ENCODE data around the gene ICA1. TPM values are rescaled to one million over a fixed set of nuclear protein-coding genes. Genes with fewer than 3 reads are reported as not detected.

ICA1 gene
- polyA plus RNA-seq, 3 donors = 3.2 to 7.0 (median 4.2) TPM

- no peak for TF ChIP-seq CTCF (IDR thresholded peaks at IDR 0.05)
- H3K9me3 ChIP-seq (replicated peaks in 1 of 2; ENCODE audit: control insufficient read depth in 1 of 2, insufficient read depth in 1 of 2, low read length in 2 of 2) = no peaks in the 10 kb centered on the region
- H3K4me1 ChIP-seq (ENCODE audit: control insufficient read depth in 1 of 2, insufficient read depth in 2 of 2, low read length in 2 of 2) = no peaks in the 10 kb centered on the region
- H3K79me2 ChIP-seq (ENCODE audit: insufficient read depth, low read length) = no peaks in the 10 kb centered on the region
- H3K27me3 Mint-ChIP-seq (ENCODE audit: low read depth in 3 of 3) = peaks cover 0 to 1% (median 1%) of the 10 kb centered on the region in 3 donors
- WGBS (ENCODE audit: insufficient coverage) = 100% methylated on average over 1 of the region's 1 CpG
- no peak overlapping the region for H3K27ac Mint-ChIP-seq
- H4K20me1 ChIP-seq (ENCODE audit: insufficient read depth, low read length) = no peaks in the 10 kb centered on the region
- H3K9ac ChIP-seq (ENCODE audit: insufficient read depth, low read length, poor library complexity, severe bottlenecking) = no peak overlapping the region
- DNase-seq = no peak
- no peak overlapping the region for H3K4me3 Mint-ChIP-seq
- intact Hi-C loops (cut with micrococcal nuclease) = no loop called here
- peaks cover 18% of the 10 kb centered on the region for H3K4me1 Mint-ChIP-seq
- H3K36me3 Mint-ChIP-seq = peaks cover 2 to 3% of the 10 kb centered on the region in 2 donors
- no peaks in the 10 kb centered on the region for H3K36me3 ChIP-seq (replicated peaks in 1 of 2; ENCODE audit: control insufficient read depth in 1 of 2, insufficient read depth in 2 of 2, low read length in 2 of 2)
- no peaks in the 10 kb centered on the region for H3K27me3 ChIP-seq (ENCODE audit: control insufficient read depth in 2 of 2, insufficient read depth in 2 of 2, low read length in 2 of 2)
- H3K9me3 Mint-ChIP-seq = no peaks in the 10 kb centered on the region
- H2AFZ ChIP-seq (ENCODE audit: insufficient read depth, low read depth, low read length, poor library complexity, severe bottlenecking) = no peak overlapping the region
- H3K4me3 ChIP-seq (replicated peaks in 1 of 3; ENCODE audit: low read depth in 2 of 3, low read length in 3 of 3) = no peak overlapping the region
- no peak overlapping the region for H3K27ac ChIP-seq (ENCODE audit: low read depth in 1 of 2, low read length in 2 of 2)
- H3K4me2 ChIP-seq (replicated peaks; ENCODE audit: extremely low read depth, low read length, poor library complexity, severe bottlenecking) = no peak overlapping the region
Measured at GRCh38 chr7:8200717-8201116, 61.2 kb downstream of the ICA1 start.

GRCh38 chr7:8200316-8200715 is 61.7 kb downstream of the ICA1 start:
- H3K4me3 ChIP-seq (replicated peaks in 1 of 3; ENCODE audit: low read depth in 2 of 3, low read length in 3 of 3) = no peak overlapping the region
- H4K20me1 ChIP-seq (ENCODE audit: insufficient read depth, low read length) = no peaks in the 10 kb centered on the region
- H2AFZ ChIP-seq (ENCODE audit: insufficient read depth, low read depth, low read length, poor library complexity, severe bottlenecking) = peak overlapping the region; percentile 41
- Mint-ChIP-seq H3K9me3 (no peaks in the 10 kb centered on the region), H3K36me3 (peaks cover 2 to 3% of the 10 kb centered on the region in 2 donors), H3K27ac (no peak overlapping the region), H3K4me3 (no peak overlapping the region), H3K4me1 (peaks cover 18% of the 10 kb centered on the region), H3K27me3 (ENCODE audit: low read depth in 3 of 3) (peaks cover 0 to 2% (median 1%) of the 10 kb centered on the region in 3 donors)
- intact Hi-C loops (cut with micrococcal nuclease) = no loop called here
- H3K27ac ChIP-seq (ENCODE audit: low read depth in 1 of 2, low read length in 2 of 2) = no peak overlapping the region
- no peak for DNase-seq
- H3K79me2 ChIP-seq (ENCODE audit: insufficient read depth, low read length) = no peaks in the 10 kb centered on the region
- H3K36me3 ChIP-seq (replicated peaks in 1 of 2; ENCODE audit: control insufficient read depth in 1 of 2, insufficient read depth in 2 of 2, low read length in 2 of 2) = no peaks in the 10 kb centered on the region
- no peaks in the 10 kb centered on the region for H3K9me3 ChIP-seq (replicated peaks in 1 of 2; ENCODE audit: control insufficient read depth in 1 of 2, insufficient read depth in 1 of 2, low read length in 2 of 2)
- no peaks in the 10 kb centered on the region for H3K27me3 ChIP-seq (ENCODE audit: control insufficient read depth in 2 of 2, insufficient read depth in 2 of 2, low read length in 2 of 2)
- no peak for TF ChIP-seq CTCF (IDR thresholded peaks at IDR 0.05)
- WGBS (ENCODE audit: insufficient coverage) = 33% methylated on average over 3 of the region's 4 CpGs
- no peak overlapping the region for H3K4me2 ChIP-seq (replicated peaks; ENCODE audit: extremely low read depth, low read length, poor library complexity, severe bottlenecking)
- no peaks in the 10 kb centered on the region for H3K4me1 ChIP-seq (ENCODE audit: control insufficient read depth in 1 of 2, insufficient read depth in 2 of 2, low read length in 2 of 2)
- H3K9ac ChIP-seq (ENCODE audit: insufficient read depth, low read length, poor library complexity, severe bottlenecking) = no peak overlapping the region
